Peyer's patch (tissue), 4 donors: ENCODE measurements around the gene MGAT5. TPM values are rescaled to one million over a fixed set of nuclear protein-coding genes. Genes with fewer than 3 reads are reported as not detected.
"Not testable (repeated sequence)": the region's sequence is repeated elsewhere in the genome, so short reads cannot be mapped to it uniquely, and the experiment has no call there.

Source experiments
- DNase-seq, 3 donors: peaks; one replicate each; pipeline ENCODE4 v3.0.0-alpha.2; 2017 to 2019
- H3K27ac ChIP-seq, 4 donors: fragments of 200-600 bp; sonication (generic); one replicate each; pipeline ENCODE4 v1.5.1; 2016 to 2019
- H3K27me3 ChIP-seq, 2 donors: fragments of 200-600 bp; sonication (generic); one replicate each; pipeline ENCODE4 v1.5.1; 2019
- H3K36me3 ChIP-seq, 3 donors: fragments of 200-600 bp; sonication (generic); one replicate each; pipeline ENCODE4 v1.5.1; 2016 to 2019
- H3K4me1 ChIP-seq, 4 donors: fragments of 200-600 bp; sonication (generic); one replicate each; pipeline ENCODE4 v1.5.1; 2016 to 2019
- H3K4me3 ChIP-seq, 4 donors: fragments of 200-600 bp; sonication (generic); 1 replicate in 3 of 4; 2 replicates in 1 of 4; pipeline ENCODE4 v1.5.1; 2016 to 2019; ENCODE audit warnings: mild to moderate bottlenecking in 1 of 4
- H3K9me3 ChIP-seq, 4 donors: fragments of 200-600 bp; sonication (generic); one replicate each; pipeline ENCODE4 v1.5.1; 2016 to 2019; ENCODE audit warnings: mild to moderate bottlenecking in 1 of 4
- CTCF ChIP-seq, 6 experiments: fragments of 450-650 bp in 4 of 6; fragments of 200-600 bp in 2 of 6; sonication (generic) in 1 of 6; IDR thresholded peaks; one replicate each; pipeline ENCODE4 v1.5.1; 2017 to 2019; ENCODE audit warnings: antibody characterized with exemption in 6 of 6, mild to moderate bottlenecking in 3 of 6, moderate library complexity in 1 of 6
- POLR2A ChIP-seq, 2 donors: fragments of 450-650 bp; IDR thresholded peaks; one replicate each; pipeline ENCODE4 v1.5.1; 2017; ENCODE audit warnings: antibody characterized with exemption in 2 of 2, mild to moderate bottlenecking in 2 of 2, moderate library complexity in 2 of 2
- total RNA-seq, 4 donors: library from RNA; depleted of rRNA; stranded (reverse); fragments of >200 nt; gene quantifications; one replicate each; pipeline ENCODE4 v1.1.0, GENCODE V29; 2016

Gene MGAT5
- total RNA-seq, 4 donors from 2014 or later = 106 to 182 (median 117) TPM

- Histone ChIP-seq H3K27ac (no peak overlapping the region), H3K4me1 (no peaks in the 10 kb centered on the region), H3K27me3 (no peaks in the 10 kb centered on the region), H3K36me3 (no peaks in the 10 kb centered on the region), H3K9me3 (peaks cover 0 to 5% (median 0%) of the 10 kb centered on the region in 4 donors), H3K4me3 (no peak overlapping the region)
- no peak for TF ChIP-seq POLR2A (IDR thresholded peaks at IDR 0.05)
- TF ChIP-seq CTCF (IDR thresholded peaks at IDR 0.05) = no peak
- DNase-seq = no peak
Observed at GRCh38 chr2:134469516-134470115, 215.7 kb downstream of the MGAT5 start.

- TF ChIP-seq POLR2A (IDR thresholded peaks at IDR 0.05) (no peak), CTCF (IDR thresholded peaks at IDR 0.05) (no peak)
- no peak for DNase-seq
- no peak overlapping the region for H3K27ac ChIP-seq
- no peak overlapping the region for H3K4me3 ChIP-seq
- H3K9me3 ChIP-seq = peaks cover 0 to 5% (median 0%) of the 10 kb centered on the region in 4 donors
- no peaks in the 10 kb centered on the region for H3K27me3 ChIP-seq
- no peaks in the 10 kb centered on the region for H3K4me1 ChIP-seq
- no peaks in the 10 kb centered on the region for H3K36me3 ChIP-seq
Observed at GRCh38 chr2:134470561-134471168, 216.8 kb downstream of the MGAT5 start.

GRCh38 chr2:134476982-134477381 lies 223.1 kb downstream of the MGAT5 start:
- DNase-seq = not testable (repeated sequence)

GRCh38 chr2:134479696-134480330 lies 225.9 kb downstream of the MGAT5 start:
- H3K9me3 ChIP-seq = no peaks in the 10 kb centered on the region
- no peaks in the 10 kb centered on the region for H3K36me3 ChIP-seq
- no peaks in the 10 kb centered on the region for H3K27me3 ChIP-seq
- DNase-seq = no peak
- H3K4me3 ChIP-seq = no peak overlapping the region
- TF ChIP-seq CTCF (IDR thresholded peaks at IDR 0.05) (no peak), POLR2A (IDR thresholded peaks at IDR 0.05) (no peak)
- H3K27ac ChIP-seq = no peak overlapping the region
- no peaks in the 10 kb centered on the region for H3K4me1 ChIP-seq

More at GRCh38 chr2:134476982-134477381, 223.1 kb downstream of the MGAT5 start:
- not testable (repeated sequence) for H3K27me3 ChIP-seq, H3K4me3 ChIP-seq, H3K36me3 ChIP-seq, H3K4me1 ChIP-seq, H3K27ac ChIP-seq, H3K9me3 ChIP-seq

GRCh38 chr2:134482131-134482723 lies 228.4 kb downstream of the MGAT5 start:
- TF ChIP-seq CTCF (IDR thresholded peaks at IDR 0.05) (no peak), POLR2A (IDR thresholded peaks at IDR 0.05) (no peak)
- DNase-seq = no peak
- H3K27me3 ChIP-seq = no peaks in the 10 kb centered on the region
- H3K9me3 ChIP-seq = no peaks in the 10 kb centered on the region
- H3K36me3 ChIP-seq = no peaks in the 10 kb centered on the region
- no peaks in the 10 kb centered on the region for H3K4me1 ChIP-seq
- H3K27ac ChIP-seq = no peak overlapping the region
- H3K4me3 ChIP-seq = no peak overlapping the region

GRCh38 chr2:134482766-134483340 lies 229.0 kb downstream of the MGAT5 start:
- Histone ChIP-seq H3K9me3 (no peaks in the 10 kb centered on the region), H3K27me3 (no peaks in the 10 kb centered on the region), H3K4me1 (no peaks in the 10 kb centered on the region), H3K27ac (no peak overlapping the region), H3K36me3 (no peaks in the 10 kb centered on the region), H3K4me3 (no peak overlapping the region)
- no peak for DNase-seq
- TF ChIP-seq POLR2A (IDR thresholded peaks at IDR 0.05) (no peak), CTCF (IDR thresholded peaks at IDR 0.05) (no peak)
